Measurements from ENCODE around the gene TNFRSF19. TPM values are rescaled to one million over a fixed set of nuclear protein-coding genes. Genes with fewer than 3 reads are reported as not detected.

The TNFRSF19 gene
- total and polyA plus RNA-seq, 2 of the 4 experiments (the other 2 are of a cell fraction) = 18.6 to 26.3 TPM

GRCh38 chr13:23645851-23646250, 75.6 kb downstream of the TNFRSF19 start:
- peaks cover 16% of the 10 kb centered on the region for H3K36me3 ChIP-seq (ENCODE audit: control insufficient read depth, insufficient read depth, low read length)
- no peak overlapping the region for H3K4me2 ChIP-seq (ENCODE audit: low read depth, low read length)
- H2BK120ac ChIP-seq (ENCODE audit: low read depth, low read length) = no peak overlapping the region
- no peaks in the 10 kb centered on the region; the same call in 1 of the 2 replicates for H3K9me1 ChIP-seq (ENCODE audit: insufficient read depth, low read length)
- dilution Hi-C loops (cut with HindIII; ENCODE audit: low sequenced_read_pairs, unreplicated experiment) = no loop called here
- ChIA-PET CTCF (interaction anchor here (1.0 kb wide), 1 partner anchor 62 kb away, joined by 9 read pairs; no protein-coding TSS in a partner anchor), POLR2A (ENCODE audit: unreplicated experiment) (no interaction called here)
- H3K18ac ChIP-seq (ENCODE audit: low read depth, low read length) = no peak overlapping the region
- H2AK5ac ChIP-seq (ENCODE audit: low read depth, low read length) = no peak overlapping the region
- H4K91ac ChIP-seq (ENCODE audit: insufficient read depth, low read depth, low read length) = no peak overlapping the region
- H3K27ac ChIP-seq (ENCODE audit: insufficient read depth, low read length) = no peak overlapping the region
- H2AK9ac ChIP-seq (replicated peaks; ENCODE audit: low read depth, low read length, poor library complexity) = no peak overlapping the region
- no peak overlapping the region for H2BK15ac ChIP-seq (ENCODE audit: low read depth, low read length)
- intact Hi-C loops (cut with micrococcal nuclease) = no loop called here
- no peak overlapping the region for H3K4me3 ChIP-seq (ENCODE audit: insufficient read depth, low read depth, low read length)
- no peaks in the 10 kb centered on the region for H3K9me3 ChIP-seq (ENCODE audit: control insufficient read depth, insufficient read depth, low read length)
- no peak overlapping the region for H4K8ac ChIP-seq (ENCODE audit: low read depth in 2 of 2, low read length in 2 of 2)
- no peak overlapping the region for H2AFZ ChIP-seq (replicated peaks; ENCODE audit: low read length, poor library complexity)
- H3K14ac ChIP-seq (replicated peaks; ENCODE audit: low read depth, low read length) = no peak overlapping the region
- no TSS peak for BruUV-seq (replicated peaks)
- in situ Hi-C loops (cut with MboI; ENCODE audit: low sequenced_read_pairs) = no loop called here
- no peaks in the 10 kb centered on the region for H4K20me1 ChIP-seq (ENCODE audit: insufficient read depth, low read length)
- WGBS, 2 experiments (ENCODE audit: extremely low coverage in 2 of 2, insufficient read length in 1 of 2) = no CpG with 5 or more reads among the region's 5 CpGs
- no peak overlapping the region for H3K23ac ChIP-seq (ENCODE audit: low read depth, low read length)
- H3K4me1 ChIP-seq (ENCODE audit: control insufficient read depth, insufficient read depth, low read length) = peaks cover 8% of the 10 kb centered on the region
- no peak overlapping the region for H4K5ac ChIP-seq (ENCODE audit: low read depth, low read length)
- H2BK5ac ChIP-seq (ENCODE audit: low read depth, low read length, poor library complexity, severe bottlenecking) = no peak overlapping the region
- peaks cover 0 to 21% of the 10 kb centered on the region in 2 experiments; a peak in 3 of 4 replicates for H3K79me1 ChIP-seq (ENCODE audit: low read depth in 1 of 2, low read length in 2 of 2)
- no peak overlapping the region for H2BK20ac ChIP-seq (ENCODE audit: low read depth, low read length)
- H3K9ac ChIP-seq (ENCODE audit: low read depth, low read length) = no peak overlapping the region
- no peak overlapping the region for H3K56ac ChIP-seq (ENCODE audit: extremely low read depth, insufficient read depth, low read length)
- DNase-seq (no peak), ATAC-seq (ENCODE audit: low read depth) (no peak)
- H3K27me3 ChIP-seq (ENCODE audit: control insufficient read depth, insufficient read depth, low read length) = no peaks in the 10 kb centered on the region
- no peak overlapping the region for H3K4ac ChIP-seq (ENCODE audit: low read depth, low read length)
- TF ChIP-seq MXI1 (IDR thresholded peaks at IDR 0.05; ENCODE audit: borderline replicate concordance, low read depth, low read length) = no peak
- TF ChIP-seq ELK1 (IDR thresholded peaks at IDR 0.05; ENCODE audit: borderline replicate concordance, low read depth, low read length) = no peak
- TF ChIP-seq BHLHE40 (IDR thresholded peaks at IDR 0.05; ENCODE audit: low read depth, low read length) = no peak
- TF ChIP-seq RCOR1 (IDR thresholded peaks at IDR 0.05; ENCODE audit: insufficient replicate concordance, low read length) = no peak
- no peak for TF ChIP-seq POLR2A (IDR thresholded peaks at IDR 0.05; ENCODE audit: low read depth, low read length)
- TF ChIP-seq RFX5 (IDR thresholded peaks at IDR 0.05; ENCODE audit: low read depth, low read length) = no peak
- no peak for TF ChIP-seq SMC3 (IDR thresholded peaks at IDR 0.05; ENCODE audit: low read depth, low read length)
- no peak for TF ChIP-seq MAZ (IDR thresholded peaks at IDR 0.05; ENCODE audit: borderline replicate concordance, low read depth, low read length)
- no peak for TF ChIP-seq NFE2L2 (IDR thresholded peaks at IDR 0.05; ENCODE audit: low read depth, low read length)
- TF ChIP-seq RAD21 (IDR thresholded peaks at IDR 0.05; ENCODE audit: low read length) = no peak
- TF ChIP-seq CHD1 (IDR thresholded peaks at IDR 0.05; ENCODE audit: low read depth, low read length) = no peak
- no peak for TF ChIP-seq CTCF (conservative IDR thresholded peaks at IDR 0.05; ENCODE audit: low read depth, low read length)
- no peak for TF ChIP-seq CEBPB (IDR thresholded peaks at IDR 0.05; ENCODE audit: low read depth, low read length)
- no peak for TF ChIP-seq USF2 (IDR thresholded peaks at IDR 0.05; ENCODE audit: low read depth, low read length)

All from IMR-90 (cell line).